ENCODE results near the gene ZNF785. TPM values are rescaled to one million over a fixed set of nuclear protein-coding genes. Genes with fewer than 3 reads are reported as not detected.

ZNF785 gene
- total and polyA plus RNA-seq, 2 of the 13 experiments (the other 11 are each of a cell fraction or from before 2014, with no cell fraction given): 0.01 TPM; not detected in 1

DNA sequence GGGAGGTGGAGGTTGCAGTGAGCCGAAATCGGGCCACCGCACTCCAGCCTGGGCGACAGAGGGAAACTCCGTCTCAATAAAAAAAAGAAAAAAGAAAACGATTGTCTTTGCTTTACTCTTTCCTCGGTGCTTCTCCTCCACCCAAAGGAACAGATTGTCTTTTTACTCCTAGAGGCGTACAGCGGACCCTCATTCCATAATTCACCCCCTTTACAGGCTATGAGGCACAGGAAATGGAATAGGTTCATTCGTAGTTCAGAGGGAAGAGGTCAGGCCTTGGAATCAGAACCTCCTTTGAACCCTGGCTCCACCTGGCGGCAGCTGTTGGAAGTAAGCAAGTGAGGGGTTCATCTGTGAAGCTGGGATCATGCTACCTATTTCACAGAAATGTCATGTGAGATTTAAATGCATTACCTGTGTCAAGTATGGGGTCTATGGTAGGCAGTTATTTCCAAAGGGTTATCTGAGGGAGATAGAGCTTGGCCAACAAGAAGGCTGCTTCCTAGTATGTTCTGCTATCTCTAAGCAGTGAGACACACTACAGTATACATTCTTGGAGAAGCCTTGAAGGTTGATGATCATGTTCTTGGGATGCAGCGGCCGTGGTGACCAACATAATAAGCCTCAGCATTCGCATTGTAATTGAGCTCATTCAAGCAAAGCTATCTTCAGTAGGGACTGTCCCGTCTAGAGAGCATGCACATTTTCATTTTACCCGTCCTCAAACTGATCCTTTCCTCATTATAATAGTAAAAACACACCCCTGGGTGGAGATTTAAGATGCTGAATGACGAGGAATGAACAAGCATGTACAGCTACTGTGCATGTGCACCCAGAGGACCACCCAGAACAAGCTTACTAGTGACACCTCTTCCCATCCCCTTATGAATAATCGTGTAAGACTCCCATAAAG lies 43.4 kb upstream of the ZNF785 start (continued):
- TF ChIP-seq, protein P1, sequence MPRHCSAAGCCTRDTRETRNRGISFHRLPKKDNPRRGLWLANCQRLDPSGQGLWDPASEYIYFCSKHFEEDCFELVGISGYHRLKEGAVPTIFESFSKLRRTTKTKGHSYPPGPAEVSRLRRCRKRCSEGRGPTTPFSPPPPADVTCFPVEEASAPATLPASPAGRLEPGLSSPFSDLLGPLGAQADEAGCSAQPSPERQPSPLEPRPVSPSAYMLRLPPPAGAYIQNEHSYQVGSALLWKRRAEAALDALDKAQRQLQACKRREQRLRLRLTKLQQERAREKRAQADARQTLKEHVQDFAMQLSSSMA (CRISPR knock-in tag; IDR thresholded peaks at IDR 0.05): peak; percentile 77; the same call in 1 of the 2 replicates
- TF ChIP-seq, protein P2, sequence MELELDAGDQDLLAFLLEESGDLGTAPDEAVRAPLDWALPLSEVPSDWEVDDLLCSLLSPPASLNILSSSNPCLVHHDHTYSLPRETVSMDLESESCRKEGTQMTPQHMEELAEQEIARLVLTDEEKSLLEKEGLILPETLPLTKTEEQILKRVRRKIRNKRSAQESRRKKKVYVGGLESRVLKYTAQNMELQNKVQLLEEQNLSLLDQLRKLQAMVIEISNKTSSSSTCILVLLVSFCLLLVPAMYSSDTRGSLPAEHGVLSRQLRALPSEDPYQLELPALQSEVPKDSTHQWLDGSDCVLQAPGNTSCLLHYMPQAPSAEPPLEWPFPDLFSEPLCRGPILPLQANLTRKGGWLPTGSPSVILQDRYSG (CRISPR knock-in tag; IDR thresholded peaks at IDR 0.05): no peak
- TF ChIP-seq ATAD3A (CRISPR knock-in tag; IDR thresholded peaks at IDR 0.05): no peak
- no peak for TF ChIP-seq ZNF224 (CRISPR knock-in tag; IDR thresholded peaks at IDR 0.05)
- no peak for TF ChIP-seq ZNF558 (CRISPR knock-in tag; IDR thresholded peaks at IDR 0.05; ENCODE audit: borderline replicate concordance)
- no peak for TF ChIP-seq ATF7-NPFF (CRISPR knock-in tag; IDR thresholded peaks at IDR 0.05; ENCODE audit: low read depth)
- TF ChIP-seq, protein P3, sequence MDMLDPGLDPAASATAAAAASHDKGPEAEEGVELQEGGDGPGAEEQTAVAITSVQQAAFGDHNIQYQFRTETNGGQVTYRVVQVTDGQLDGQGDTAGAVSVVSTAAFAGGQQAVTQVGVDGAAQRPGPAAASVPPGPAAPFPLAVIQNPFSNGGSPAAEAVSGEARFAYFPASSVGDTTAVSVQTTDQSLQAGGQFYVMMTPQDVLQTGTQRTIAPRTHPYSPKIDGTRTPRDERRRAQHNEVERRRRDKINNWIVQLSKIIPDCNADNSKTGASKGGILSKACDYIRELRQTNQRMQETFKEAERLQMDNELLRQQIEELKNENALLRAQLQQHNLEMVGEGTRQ (IDR thresholded peaks at IDR 0.05; ENCODE audit: low read depth, low read length): no peak
- TF ChIP-seq, protein P3 (CRISPR knock-in tag; IDR thresholded peaks at IDR 0.05; ENCODE audit: borderline replicate concordance): no peak
- no peak for TF ChIP-seq MEIS2 (CRISPR knock-in tag; IDR thresholded peaks at IDR 0.05)
- TF ChIP-seq THAP11 (CRISPR knock-in tag; IDR thresholded peaks at IDR 0.05): peak; percentile 71
- no peak for TF ChIP-seq ZNF816 (CRISPR knock-in tag; IDR thresholded peaks at IDR 0.05; ENCODE audit: borderline replicate concordance)
- 0 out of 4 replicates have a peak, but pooled peaks of 1 of the 2 experiments have one; percentile 21 for TF ChIP-seq KLF16 (CRISPR knock-in tag; IDR thresholded peaks at IDR 0.05)
- no peak for TF ChIP-seq ARID2 (CRISPR knock-in tag; IDR thresholded peaks at IDR 0.05; ENCODE audit: borderline replicate concordance)
- no peak for TF ChIP-seq ZNF10 (CRISPR knock-in tag; IDR thresholded peaks at IDR 0.05; ENCODE audit: borderline replicate concordance, low read depth)
- TF ChIP-seq, protein P4, sequence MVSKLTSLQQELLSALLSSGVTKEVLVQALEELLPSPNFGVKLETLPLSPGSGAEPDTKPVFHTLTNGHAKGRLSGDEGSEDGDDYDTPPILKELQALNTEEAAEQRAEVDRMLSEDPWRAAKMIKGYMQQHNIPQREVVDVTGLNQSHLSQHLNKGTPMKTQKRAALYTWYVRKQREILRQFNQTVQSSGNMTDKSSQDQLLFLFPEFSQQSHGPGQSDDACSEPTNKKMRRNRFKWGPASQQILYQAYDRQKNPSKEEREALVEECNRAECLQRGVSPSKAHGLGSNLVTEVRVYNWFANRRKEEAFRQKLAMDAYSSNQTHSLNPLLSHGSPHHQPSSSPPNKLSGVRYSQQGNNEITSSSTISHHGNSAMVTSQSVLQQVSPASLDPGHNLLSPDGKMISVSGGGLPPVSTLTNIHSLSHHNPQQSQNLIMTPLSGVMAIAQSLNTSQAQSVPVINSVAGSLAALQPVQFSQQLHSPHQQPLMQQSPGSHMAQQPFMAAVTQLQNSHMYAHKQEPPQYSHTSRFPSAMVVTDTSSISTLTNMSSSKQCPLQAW (CRISPR knock-in tag; IDR thresholded peaks at IDR 0.05): peak; percentile 62; the same call in 1 of the 2 replicates
- TF ChIP-seq ZNF160 (CRISPR knock-in tag; IDR thresholded peaks at IDR 0.05): no peak
- TF ChIP-seq, protein P5, sequence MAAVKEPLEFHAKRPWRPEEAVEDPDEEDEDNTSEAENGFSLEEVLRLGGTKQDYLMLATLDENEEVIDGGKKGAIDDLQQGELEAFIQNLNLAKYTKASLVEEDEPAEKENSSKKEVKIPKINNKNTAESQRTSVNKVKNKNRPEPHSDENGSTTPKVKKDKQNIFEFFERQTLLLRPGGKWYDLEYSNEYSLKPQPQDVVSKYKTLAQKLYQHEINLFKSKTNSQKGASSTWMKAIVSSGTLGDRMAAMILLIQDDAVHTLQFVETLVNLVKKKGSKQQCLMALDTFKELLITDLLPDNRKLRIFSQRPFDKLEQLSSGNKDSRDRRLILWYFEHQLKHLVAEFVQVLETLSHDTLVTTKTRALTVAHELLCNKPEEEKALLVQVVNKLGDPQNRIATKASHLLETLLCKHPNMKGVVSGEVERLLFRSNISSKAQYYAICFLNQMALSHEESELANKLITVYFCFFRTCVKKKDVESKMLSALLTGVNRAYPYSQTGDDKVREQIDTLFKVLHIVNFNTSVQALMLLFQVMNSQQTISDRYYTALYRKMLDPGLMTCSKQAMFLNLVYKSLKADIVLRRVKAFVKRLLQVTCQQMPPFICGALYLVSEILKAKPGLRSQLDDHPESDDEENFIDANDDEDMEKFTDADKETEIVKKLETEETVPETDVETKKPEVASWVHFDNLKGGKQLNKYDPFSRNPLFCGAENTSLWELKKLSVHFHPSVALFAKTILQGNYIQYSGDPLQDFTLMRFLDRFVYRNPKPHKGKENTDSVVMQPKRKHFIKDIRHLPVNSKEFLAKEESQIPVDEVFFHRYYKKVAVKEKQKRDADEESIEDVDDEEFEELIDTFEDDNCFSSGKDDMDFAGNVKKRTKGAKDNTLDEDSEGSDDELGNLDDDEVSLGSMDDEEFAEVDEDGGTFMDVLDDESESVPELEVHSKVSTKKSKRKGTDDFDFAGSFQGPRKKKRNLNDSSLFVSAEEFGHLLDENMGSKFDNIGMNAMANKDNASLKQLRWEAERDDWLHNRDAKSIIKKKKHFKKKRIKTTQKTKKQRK (IDR thresholded peaks at IDR 0.05; ENCODE audit: low read length): no peak
